SKM-1 (cell line): Measurements from ENCODE around the gene VPS33A.

Source experiments
- DNase-seq: peaks from one replicate; lab custom pipeline; 2025; ENCODE audit not compliant: unreplicated experiment; lab: John Stamatoyannopoulos, UW

Gene VPS33A

GRCh38 chr12:122184517-122184916 is 81.8 kb downstream of the VPS33A start:
- DNase-seq, result no peak

DNA sequence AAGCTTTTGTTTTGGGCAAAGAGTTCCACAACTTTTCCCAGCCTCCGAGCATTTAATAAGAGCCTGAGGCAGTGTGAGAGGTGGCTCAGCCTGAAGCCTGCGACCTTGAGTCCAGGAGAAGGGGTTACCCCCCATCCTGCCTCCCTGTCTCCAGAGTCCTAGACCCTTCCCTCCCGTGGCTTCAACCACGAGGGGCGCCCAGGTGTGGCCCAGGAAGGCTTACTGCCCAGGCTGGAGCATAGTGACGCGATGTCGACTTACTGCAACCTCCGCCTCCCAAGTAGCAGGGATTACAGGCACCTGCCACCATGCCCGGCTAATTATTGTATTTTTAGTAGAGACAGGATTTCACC is 82.7 kb downstream of the VPS33A start:
- DNase-seq, result no peak

- no peak for DNase-seq
Measured at GRCh38 chr12:122182887-122183587, 83.3 kb downstream of the VPS33A start, which contains the start of gene LRRC43. Gene LRRC43 (plus strand): TSS chr12:122183123. CDS start chr12:122183145, 22 bp downstream.
